GM12878 (cell line): ENCODE measurements around the gene MYO15A. TPM values are rescaled to one million over a fixed set of nuclear protein-coding genes. Genes with fewer than 3 reads are reported as not detected.

ENCODE experiments used
- ATAC-seq: fragments of 200-7000 bp; cut with Tn5 transposase; 3 replicates; pipeline ENCODE4 v1.9.1; 2020; ENCODE audit warnings: mild to moderate bottlenecking, moderate library complexity
- BruUV-seq: library from RNA; stranded (reverse); fragments of 400-500 nt; replicated peaks from 2 replicates; lab custom pipeline; 2021; lab: Mats Ljungman, UMichigan
- CTCF ChIA-PET: fragments of 300-600 bp; sonication (Branson Sonifier 250); formaldehyde crosslinking; extraction: SDS; loops from one replicate; lab custom pipeline; 2021; ENCODE audit warnings: inconsistent platforms; lab: Yijun Ruan, JAX
- POLR2A ChIA-PET: fragments of 350-600 bp; formaldehyde crosslinking; extraction: SDS; loops from one replicate; lab custom pipeline; 2021; ENCODE audit warnings: inconsistent platforms; lab: Charles Lee
- RAD21 ChIA-PET: fragments of 300-600 bp; sonication (Branson Sonifier 250); formaldehyde crosslinking; loops from one replicate; lab custom pipeline; 2023; ENCODE audit warnings: antibody characterized with exemption; ENCODE audit not compliant: unreplicated experiment; lab: Charles Lee
- SMC1A ChIA-PET: fragments of 300-600 bp; sonication (Branson Sonifier 250); formaldehyde crosslinking; loops from one replicate; lab custom pipeline; 2023; ENCODE audit not compliant: unreplicated experiment, uncharacterized antibody; lab: Charles Lee
- DNase-seq: peaks from one replicate; pipeline ENCODE4 v3.0.0-alpha.2; 2011; ENCODE audit warnings: low read depth, low spot score
- FAIRE-seq: peaks from 3 replicates; lab custom pipeline; 2011; peaks lifted over from hg19 to GRCh38; lab: Jason Lieb, UNC
- H2AFZ ChIP-seq: 2 replicates; pipeline ENCODE4 v1.6.0; 2011; ENCODE audit warnings: low read depth, low read length, control low read depth; ENCODE audit not compliant: control insufficient read depth
- H3K27ac ChIP-seq: 2 replicates; pipeline ENCODE4 v1.5.1; 2011; ENCODE audit warnings: control low read depth; ENCODE audit not compliant: control insufficient read depth, insufficient read depth
- H3K27me3 ChIP-seq, 2 experiments: replicated peaks in 1 of 2; 2 replicates each; pipeline versions ENCODE4 v1.6.0 to v1.6.1; 2011; ENCODE audit warnings: low read length in 1 of 2; ENCODE audit not compliant: control insufficient read depth in 2 of 2, insufficient read depth in 2 of 2
- H3K36me3 ChIP-seq, 2 experiments: 2 replicates each; pipeline ENCODE4 v1.5.1; 2011; ENCODE audit warnings: low read length in 1 of 2; ENCODE audit not compliant: control insufficient read depth in 2 of 2, insufficient read depth in 2 of 2
- H3K4me1 ChIP-seq: 2 replicates; pipeline ENCODE4 v1.6.1; 2011; ENCODE audit warnings: mild to moderate bottlenecking, low read length, moderate library complexity, mixed read lengths; ENCODE audit not compliant: control insufficient read depth, insufficient read depth
- H3K4me2 ChIP-seq: 2 replicates; pipeline ENCODE4 v1.6.0; 2011; ENCODE audit warnings: control low read depth; ENCODE audit not compliant: control insufficient read depth, insufficient read depth
- H3K4me3 ChIP-seq: fragments of 200-600 bp; sonication (generic); 2 replicates; pipeline ENCODE4 v1.5.1; 2016
- H3K79me2 ChIP-seq: 2 replicates; pipeline ENCODE4 v1.6.0; 2011; ENCODE audit warnings: low read length; ENCODE audit not compliant: control insufficient read depth, insufficient read depth
- H3K9ac ChIP-seq: 2 replicates; pipeline ENCODE4 v1.8.0; 2011; ENCODE audit warnings: low read length, control low read depth, mixed read lengths; ENCODE audit not compliant: control insufficient read depth, insufficient read depth
- H3K9me3 ChIP-seq: replicated peaks from 3 replicates; pipeline ENCODE4 v1.5.1; 2011; ENCODE audit warnings: mild to moderate bottlenecking, low read length; ENCODE audit not compliant: control insufficient read depth, insufficient read depth
- H4K20me1 ChIP-seq: 2 replicates; pipeline ENCODE4 v1.6.0; 2011; ENCODE audit not compliant: control insufficient read depth, insufficient read depth
- JUNB ChIP-seq: IDR thresholded peaks from 2 replicates; pipeline ENCODE4 v1.6.1; 2016; ENCODE audit warnings: antibody characterized with exemption, mild to moderate bottlenecking
- MEF2B ChIP-seq: fragments of 450-650 bp; IDR thresholded peaks from 2 replicates; pipeline ENCODE4 v1.6.1; 2018; ENCODE audit warnings: mild to moderate bottlenecking, moderate library complexity; ENCODE audit not compliant: partially characterized antibody, poor library complexity, severe bottlenecking
- PAX5 ChIP-seq: IDR thresholded peaks from 2 replicates; pipeline ENCODE4 v1.6.1; 2011; ENCODE audit warnings: low read depth, low read length, borderline replicate concordance
- SMARCA5 ChIP-seq: fragments of 450-650 bp; IDR thresholded peaks from 2 replicates; pipeline ENCODE4 v1.6.1; 2017; ENCODE audit warnings: mild to moderate bottlenecking
- WGBS: methylation state at CpG from one replicate; pipeline ENCODE4 v1.1.6; 2016; ENCODE audit warnings: low lambda C conversion rate; ENCODE audit not compliant: insufficient replicate concordance, insufficient coverage; ENCODE audit errors: missing lambda C conversion rate; 5-methylcytosine and 5-hydroxymethylcytosine counted together
- in situ Hi-C: fragments of 300-500 bp; cut with MboI; formaldehyde crosslinking; loops from 9 replicates; pipeline ENCODE4 v1.14.3; 2018; ENCODE audit warnings: mixed read lengths
- intact Hi-C: fragments of 100-400 bp; cut with micrococcal nuclease; formaldehyde crosslinking; loops from one replicate; pipeline ENCODE4 v1.14.2; 2022; ENCODE audit not compliant: unreplicated experiment
- polyA plus RNA-seq, 11 experiments: library from polyadenylated mRNA; depleted of rRNA in 4 of 11; unstranded in 6 of 11; stranded (reverse) in 5 of 11; fragments of >200 nt; fragmentation: Nextera tagmentation in 4 of 11; fragmentation: Illumina TruSeq in 1 of 11; extraction: Ambion mirVana in 4 of 11; extraction: Trizol in 1 of 11; gene quantifications; 1 replicate in 1 of 11; 2 replicates in 10 of 11; pipeline versions ENCODE4 v1.2.1 to v1.2.3, GENCODE V29; 2011 to 2016; ENCODE audit warnings: inconsistent platforms in 2 of 11, missing spikeins in 2 of 11, low read depth in 1 of 11
- total RNA-seq, 4 experiments: library from RNA; depleted of rRNA in 3 of 4; stranded (reverse); fragments of >200 nt in 3 of 4; fragmentation: Illumina TruSeq in 1 of 4; extraction: Trizol in 1 of 4; gene quantifications; 2 replicates each; pipeline versions ENCODE4 v1.2.1 to v1.2.3, GENCODE V29; 2013 to 2021
- TF ChIP-seq, protein P1 (sequence below): fragments of 450-650 bp; conservative IDR thresholded peaks from 2 replicates; pipeline ENCODE4 v1.6.1; 2017; ENCODE audit warnings: mild to moderate bottlenecking, moderate library complexity
- TF ChIP-seq, protein P2 (sequence below): fragments of 450-650 bp; IDR thresholded peaks from 2 replicates; pipeline ENCODE4 v1.6.1; 2018; ENCODE audit warnings: borderline replicate concordance, mild to moderate bottlenecking; ENCODE audit not compliant: partially characterized antibody

Gene MYO15A
- total and polyA plus RNA-seq, 10 of the 15 experiments (the other 5 are each of a cell fraction or from before 2014, with no cell fraction given): 0.03 to 0.77 (median 0.21) TPM; not detected in 4

- TF ChIP-seq, protein P1, sequence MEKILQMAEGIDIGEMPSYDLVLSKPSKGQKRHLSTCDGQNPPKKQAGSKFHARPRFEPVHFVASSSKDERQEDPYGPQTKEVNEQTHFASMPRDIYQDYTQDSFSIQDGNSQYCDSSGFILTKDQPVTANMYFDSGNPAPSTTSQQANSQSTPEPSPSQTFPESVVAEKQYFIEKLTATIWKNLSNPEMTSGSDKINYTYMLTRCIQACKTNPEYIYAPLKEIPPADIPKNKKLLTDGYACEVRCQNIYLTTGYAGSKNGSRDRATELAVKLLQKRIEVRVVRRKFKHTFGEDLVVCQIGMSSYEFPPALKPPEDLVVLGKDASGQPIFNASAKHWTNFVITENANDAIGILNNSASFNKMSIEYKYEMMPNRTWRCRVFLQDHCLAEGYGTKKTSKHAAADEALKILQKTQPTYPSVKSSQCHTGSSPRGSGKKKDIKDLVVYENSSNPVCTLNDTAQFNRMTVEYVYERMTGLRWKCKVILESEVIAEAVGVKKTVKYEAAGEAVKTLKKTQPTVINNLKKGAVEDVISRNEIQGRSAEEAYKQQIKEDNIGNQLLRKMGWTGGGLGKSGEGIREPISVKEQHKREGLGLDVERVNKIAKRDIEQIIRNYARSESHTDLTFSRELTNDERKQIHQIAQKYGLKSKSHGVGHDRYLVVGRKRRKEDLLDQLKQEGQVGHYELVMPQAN: no peak
- TF ChIP-seq PAX5 (no peak), MEF2B (no peak)
These were observed 37.3 kb downstream of the MYO15A start (continued) for GRCh38 chr17:18145811-18146210.

- H3K4me2 ChIP-seq: no peak overlapping the region
- H3K27me3 ChIP-seq: no peaks in the 10 kb centered on the region
- in situ Hi-C loops: no loop called here
- ChIA-PET SMC1A (interaction anchor here (1.5 kb wide), 1 partner anchor 25 kb away, joined by 3 read pairs; no protein-coding TSS in a partner anchor), POLR2A (no interaction called here), RAD21 (interaction anchor here (2.7 kb wide), 1 partner anchor 37 kb away, joined by 10 read pairs; the partner anchor contains the start of gene ALKBH5), CTCF (interaction anchor here (1.4 kb wide), 1 partner anchor 12 kb away, joined by 3 read pairs; no protein-coding TSS in a partner anchor)
- H3K4me1 ChIP-seq: no peaks in the 10 kb centered on the region
- no peak overlapping the region for H3K4me3 ChIP-seq
- FAIRE-seq: no peak
- no peaks in the 10 kb centered on the region for H3K36me3 ChIP-seq
- no peak for ATAC-seq
- peak; percentile 34; the same call in 1 of the 2 replicates for TF ChIP-seq SMARCA5
- TF ChIP-seq, protein P2, sequence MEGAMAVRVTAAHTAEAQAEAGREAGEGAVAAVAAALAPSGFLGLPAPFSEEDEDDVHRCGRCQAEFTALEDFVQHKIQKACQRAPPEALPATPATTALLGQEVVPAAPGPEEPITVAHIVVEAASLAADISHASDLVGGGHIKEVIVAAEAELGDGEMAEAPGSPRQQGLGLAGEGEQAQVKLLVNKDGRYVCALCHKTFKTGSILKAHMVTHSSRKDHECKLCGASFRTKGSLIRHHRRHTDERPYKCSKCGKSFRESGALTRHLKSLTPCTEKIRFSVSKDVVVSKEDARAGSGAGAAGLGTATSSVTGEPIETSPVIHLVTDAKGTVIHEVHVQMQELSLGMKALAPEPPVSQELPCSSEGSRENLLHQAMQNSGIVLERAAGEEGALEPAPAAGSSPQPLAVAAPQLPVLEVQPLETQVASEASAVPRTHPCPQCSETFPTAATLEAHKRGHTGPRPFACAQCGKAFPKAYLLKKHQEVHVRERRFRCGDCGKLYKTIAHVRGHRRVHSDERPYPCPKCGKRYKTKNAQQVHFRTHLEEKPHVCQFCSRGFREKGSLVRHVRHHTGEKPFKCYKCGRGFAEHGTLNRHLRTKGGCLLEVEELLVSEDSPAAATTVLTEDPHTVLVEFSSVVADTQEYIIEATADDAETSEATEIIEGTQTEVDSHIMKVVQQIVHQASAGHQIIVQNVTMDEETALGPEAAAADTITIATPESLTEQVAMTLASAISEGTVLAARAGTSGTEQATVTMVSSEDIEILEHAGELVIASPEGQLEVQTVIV: no peak
- no peak for TF ChIP-seq JUNB
- no peaks in the 10 kb centered on the region for H4K20me1 ChIP-seq
- BruUV-seq: no TSS peak
- H3K79me2 ChIP-seq: no peaks in the 10 kb centered on the region
- WGBS: 68% methylated on average over 2 of the region's 2 CpGs
- no peak overlapping the region for H3K27ac ChIP-seq
- H3K9ac ChIP-seq: no peak overlapping the region
- no peaks in the 10 kb centered on the region for H3K9me3 ChIP-seq
- H2AFZ ChIP-seq: no peak overlapping the region
- DNase-seq: no peak
- intact Hi-C loops: no loop called here
These were observed 37.7 kb downstream of the MYO15A start for GRCh38 chr17:18146259-18146658.
